Midbrain (tissue), 1 donor: ENCODE data around the gene DNPH1.

Experiments used
- DNase-seq: peaks from one replicate; lab custom pipeline; 2025; lab: John Stamatoyannopoulos, UW

The DNPH1 gene

GRCh38 chr6:43246301-43247113 is 17.2 kb upstream of the DNPH1 start:
- peak; percentile 73 for DNase-seq

GRCh38 chr6:43243664-43244321 is 14.5 kb upstream of the DNPH1 start:
- no peak for DNase-seq

GRCh38 chr6:43242908-43243663 is 13.8 kb upstream of the DNPH1 start, which contains the start of gene TTBK1:
TSS of gene TTBK1 (plus strand) at chr6:43243481. CDS start at chr6:43246661, 3,180 bp downstream.
- DNase-seq: peak; percentile 18

- DNase-seq: no peak
Measured at GRCh38 chr6:43241446-43241845, 12.2 kb upstream of the DNPH1 start.

- no peak for DNase-seq
Measured at GRCh38 chr6:43240950-43241349, 11.7 kb upstream of the DNPH1 start.

- no peak for DNase-seq
Measured at GRCh38 chr6:43239054-43239453, 9.8 kb upstream of the DNPH1 start.

- DNase-seq: no peak
Measured at GRCh38 chr6:43235841-43236240, 6.6 kb upstream of the DNPH1 start.

- no peak for DNase-seq
Measured at GRCh38 chr6:43231735-43232450, 2.6 kb upstream of the DNPH1 start.

GRCh38 chr6:43231053-43231452 is 1.8 kb upstream of the DNPH1 start:
- no peak for DNase-seq

- no peak for DNase-seq
Measured at GRCh38 chr6:43229803-43230620, 731 bp upstream of the DNPH1 start.

- DNase-seq: no peak
Measured at GRCh38 chr6:43226192-43226851, 3.0 kb downstream of the DNPH1 start.

- DNase-seq: no peak
Measured at GRCh38 chr6:43223175-43223574, 6.1 kb downstream of the DNPH1 start.

- DNase-seq: no peak
Measured at GRCh38 chr6:43222418-43223059, 6.7 kb downstream of the DNPH1 start.

- peak; percentile 19 for DNase-seq
Measured at GRCh38 chr6:43221046-43221972, 8.0 kb downstream of the DNPH1 start.

- DNase-seq: no peak
Measured at GRCh38 chr6:43220439-43220951, 8.8 kb downstream of the DNPH1 start.

- no peak for DNase-seq
Measured at GRCh38 chr6:43219814-43220213, 9.5 kb downstream of the DNPH1 start.

GRCh38 chr6:43219119-43219518 is 10.2 kb downstream of the DNPH1 start:
- no peak for DNase-seq

GRCh38 chr6:43217351-43217750 is 11.9 kb downstream of the DNPH1 start:
- DNase-seq: no peak

- no peak for DNase-seq
Measured at GRCh38 chr6:43216200-43216599, 13.1 kb downstream of the DNPH1 start.
